K562 (cell line): Measurements from ENCODE around the gene GDAP1L1. TPM values are rescaled to one million over a fixed set of nuclear protein-coding genes. Genes with fewer than 3 reads are reported as not detected.

Source experiments
- EP400 ChIP-seq: fragments of 450-650 bp; IDR thresholded peaks from 2 replicates; pipeline ENCODE4 v1.6.1; 2017; ENCODE audit warnings: antibody characterized with exemption, mild to moderate bottlenecking, moderate library complexity
- KAT7 ChIP-seq: sonication (generic); formaldehyde crosslinking; IDR thresholded peaks from 2 replicates; pipeline ENCODE4 v1.8.0; 2022; ENCODE audit warnings: missing genetic modification reagents, mild to moderate bottlenecking, borderline replicate concordance
- MBD2 ChIP-seq: sonication (generic); IDR thresholded peaks from 2 replicates; pipeline ENCODE4 v1.6.1; 2016; ENCODE audit warnings: low read depth, borderline replicate concordance
- NR2C2 ChIP-seq, 2 experiments: fragments of 200-800 bp in 1 of 2; sonication (Bioruptor generic) in 1 of 2; sonication (generic) in 1 of 2; formaldehyde crosslinking in 1 of 2; IDR thresholded peaks; 2 replicates each; pipeline versions ENCODE4 v1.6.1 to v1.8.0; 2016 to 2022; ENCODE audit warnings: mild to moderate bottlenecking in 1 of 2, missing compliant biosample characterization in 1 of 2, missing genetic modification characterization in 1 of 2, missing genetic modification reagents in 1 of 2
- NRF1 ChIP-seq, 2 experiments: fragments of 450-650 bp; IDR thresholded peaks in 1 of 2; conservative IDR thresholded peaks in 1 of 2; 2 replicates each; pipeline ENCODE4 v1.6.1; 2014; ENCODE audit warnings: mild to moderate bottlenecking in 2 of 2
- PHF21A ChIP-seq: fragments of 450-650 bp; IDR thresholded peaks from 2 replicates; pipeline ENCODE4 v1.6.1; 2017; ENCODE audit warnings: low read depth, borderline replicate concordance
- TGIF2 ChIP-seq: sonication (generic); formaldehyde crosslinking; IDR thresholded peaks from 2 replicates; pipeline ENCODE4 v1.8.1; 2022; ENCODE audit warnings: mild to moderate bottlenecking, missing genetic modification reagents, moderate library complexity
- ZBTB7A ChIP-seq: IDR thresholded peaks from 2 replicates; pipeline ENCODE4 v1.6.1; 2011; ENCODE audit warnings: low read depth, mild to moderate bottlenecking, low read length, moderate library complexity, borderline replicate concordance; ENCODE audit not compliant: control insufficient read depth
- ZNF263 ChIP-seq: sonication (generic); formaldehyde crosslinking; IDR thresholded peaks from 2 replicates; pipeline ENCODE4 v1.8.0; 2022; ENCODE audit warnings: mild to moderate bottlenecking, missing genetic modification reagents, borderline replicate concordance
- polyA plus RNA-seq, 8 experiments: library from polyadenylated mRNA; depleted of rRNA in 4 of 8; stranded (reverse) in 5 of 8; unstranded in 3 of 8; fragments of >200 nt; fragmentation: Nextera tagmentation in 2 of 8; fragmentation: Illumina TruSeq in 1 of 8; extraction: Ambion mirVana in 2 of 8; extraction: Trizol in 1 of 8; gene quantifications; 2 replicates each; pipeline versions ENCODE4 v1.2.1 to v1.2.3, GENCODE V29; 2011 to 2014; ENCODE audit warnings: inconsistent platforms in 1 of 8, missing spikeins in 1 of 8
- total RNA-seq, 7 experiments: library from RNA; depleted of rRNA in 6 of 7; stranded (reverse); fragments of >200 nt in 6 of 7; fragmentation: Illumina TruSeq in 2 of 7; extraction: Trizol in 2 of 7; gene quantifications; 2 replicates each; pipeline versions ENCODE4 v1.2.1 to v1.2.3, GENCODE V29; 2011 to 2021; ENCODE audit warnings: low replicate concordance in 1 of 7
- TF ChIP-seq, protein P1 (sequence below), 2 experiments: fragments of 150-350 bp in 1 of 2; IDR thresholded peaks; 2 replicates each; pipeline ENCODE4 v1.6.1; 2012 to 2016; ENCODE audit warnings: low read depth in 2 of 2, low read length in 2 of 2, mild to moderate bottlenecking in 1 of 2, moderate library complexity in 1 of 2
- TF ChIP-seq, protein P2 (sequence below): fragments of 250-450 bp; sonication (Bioruptor Pico); IDR thresholded peaks from 2 replicates; pipeline ENCODE4 v1.8.0; 2022; ENCODE audit warnings: moderate library complexity, mild to moderate bottlenecking, inconsistent platforms
- TF ChIP-seq, protein P3 (sequence below): fragments of 450-650 bp; formaldehyde crosslinking; IDR thresholded peaks from 2 replicates; pipeline ENCODE4 v1.4.0; 2020; ENCODE audit warnings: mild to moderate bottlenecking, moderate library complexity
- TF ChIP-seq, protein P4 (sequence below): fragments of 450-650 bp; IDR thresholded peaks from 2 replicates; pipeline ENCODE4 v1.6.1; 2014; ENCODE audit warnings: low read depth, mild to moderate bottlenecking, moderate library complexity, borderline replicate concordance
- TF ChIP-seq, protein P5 (sequence below): sonication (generic); formaldehyde crosslinking; IDR thresholded peaks from 2 replicates; pipeline ENCODE4 v1.4.0; 2020; ENCODE audit warnings: mild to moderate bottlenecking, missing genetic modification reagents

GDAP1L1 gene
- total and polyA plus RNA-seq, 9 of the 15 experiments (the other 6 are each of a cell fraction or from before 2014, with no cell fraction given) = 0.06 to 0.40 (median 0.19) TPM; not detected in 5

DNA sequence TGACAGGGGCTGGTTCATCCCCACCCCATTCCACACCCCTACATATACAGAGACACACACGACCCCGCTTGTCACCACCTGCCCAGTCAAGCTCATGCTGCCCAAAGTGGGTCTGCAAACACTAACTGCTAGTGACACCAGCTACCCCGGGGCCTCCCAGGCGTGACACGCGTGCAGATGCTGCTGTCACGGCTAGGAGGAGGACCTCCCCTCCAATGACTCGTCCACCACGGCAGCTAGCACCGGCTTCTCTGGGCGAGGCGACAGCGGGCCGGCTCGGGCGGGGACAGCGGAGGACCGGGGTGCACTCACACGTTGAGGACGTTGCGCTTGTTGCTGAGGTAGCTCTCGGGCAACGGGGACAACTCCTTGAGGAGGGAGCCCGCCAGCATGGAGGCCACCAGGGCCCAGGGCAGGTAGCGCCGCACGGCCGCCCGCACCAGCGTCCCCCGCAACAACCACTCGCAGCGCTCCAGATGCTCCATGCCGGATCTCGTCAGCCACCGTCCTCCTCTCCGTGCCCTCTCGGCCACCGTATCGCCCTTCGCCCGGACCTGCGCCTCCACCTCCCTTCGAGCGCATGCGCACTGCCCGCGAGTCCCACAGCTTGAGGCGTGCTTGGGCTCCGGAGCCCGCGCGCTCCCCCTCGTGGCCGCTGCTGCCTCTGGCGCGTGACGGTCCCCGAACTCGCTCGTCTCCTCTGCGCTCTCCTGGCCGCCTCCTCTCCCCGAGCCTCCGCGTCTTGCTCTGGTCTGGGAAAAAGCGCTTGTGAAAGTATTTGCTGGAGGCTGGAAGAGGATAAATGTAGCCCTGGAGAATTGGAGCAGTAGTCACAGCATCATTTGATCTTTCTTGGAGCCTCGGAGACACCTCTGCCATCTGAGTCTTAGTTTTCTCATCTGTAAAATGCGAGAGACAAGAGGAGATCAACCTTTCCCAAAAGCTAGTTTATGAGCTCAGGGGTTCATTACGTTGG is 63.8 kb downstream of the GDAP1L1 start, which contains the start of gene FITM2 (continued):
- TF ChIP-seq, protein P1, sequence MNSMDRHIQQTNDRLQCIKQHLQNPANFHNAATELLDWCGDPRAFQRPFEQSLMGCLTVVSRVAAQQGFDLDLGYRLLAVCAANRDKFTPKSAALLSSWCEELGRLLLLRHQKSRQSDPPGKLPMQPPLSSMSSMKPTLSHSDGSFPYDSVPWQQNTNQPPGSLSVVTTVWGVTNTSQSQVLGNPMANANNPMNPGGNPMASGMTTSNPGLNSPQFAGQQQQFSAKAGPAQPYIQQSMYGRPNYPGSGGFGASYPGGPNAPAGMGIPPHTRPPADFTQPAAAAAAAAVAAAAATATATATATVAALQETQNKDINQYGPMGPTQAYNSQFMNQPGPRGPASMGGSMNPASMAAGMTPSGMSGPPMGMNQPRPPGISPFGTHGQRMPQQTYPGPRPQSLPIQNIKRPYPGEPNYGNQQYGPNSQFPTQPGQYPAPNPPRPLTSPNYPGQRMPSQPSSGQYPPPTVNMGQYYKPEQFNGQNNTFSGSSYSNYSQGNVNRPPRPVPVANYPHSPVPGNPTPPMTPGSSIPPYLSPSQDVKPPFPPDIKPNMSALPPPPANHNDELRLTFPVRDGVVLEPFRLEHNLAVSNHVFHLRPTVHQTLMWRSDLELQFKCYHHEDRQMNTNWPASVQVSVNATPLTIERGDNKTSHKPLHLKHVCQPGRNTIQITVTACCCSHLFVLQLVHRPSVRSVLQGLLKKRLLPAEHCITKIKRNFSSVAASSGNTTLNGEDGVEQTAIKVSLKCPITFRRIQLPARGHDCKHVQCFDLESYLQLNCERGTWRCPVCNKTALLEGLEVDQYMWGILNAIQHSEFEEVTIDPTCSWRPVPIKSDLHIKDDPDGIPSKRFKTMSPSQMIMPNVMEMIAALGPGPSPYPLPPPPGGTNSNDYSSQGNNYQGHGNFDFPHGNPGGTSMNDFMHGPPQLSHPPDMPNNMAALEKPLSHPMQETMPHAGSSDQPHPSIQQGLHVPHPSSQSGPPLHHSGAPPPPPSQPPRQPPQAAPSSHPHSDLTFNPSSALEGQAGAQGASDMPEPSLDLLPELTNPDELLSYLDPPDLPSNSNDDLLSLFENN (IDR thresholded peaks at IDR 0.05; ENCODE audit: low read depth in 2 of 2, low read length in 2 of 2) = 0 out of 4 replicates have a peak, but pooled peaks of 1 of the 2 experiments have one; percentile 6
- TF ChIP-seq TGIF2 (CRISPR knock-in tag) (no peak), KAT7 (peak; percentile 72; the same call in 1 of the 2 replicates), ZBTB7A (peak; percentile 29; the same call in 1 of the 2 replicates), MBD2 (0 out of 2 replicates have a peak, but pooled peaks have one; percentile 14), PHF21A (0 out of 2 replicates have a peak, but pooled peaks have one; percentile 27), EP400 (peak; percentile 42; the same call in 1 of the 2 replicates), NR2C2 (CRISPR knock-in tag; IDR thresholded peaks at IDR 0.05) (peak; percentile 76; the same call in 1 of the 2 replicates), NR2C2 (tag; IDR thresholded peaks at IDR 0.05) (peak; percentile 47; the same call in 1 of the 2 replicates), NRF1 (conservative IDR thresholded peaks at IDR 0.05 in 1 of 2, IDR thresholded peaks at IDR 0.05 in 1 of 2) (peak; percentile 98), ZNF263 (CRISPR knock-in tag) (peak; percentile 94)
- TF ChIP-seq, protein P2, sequence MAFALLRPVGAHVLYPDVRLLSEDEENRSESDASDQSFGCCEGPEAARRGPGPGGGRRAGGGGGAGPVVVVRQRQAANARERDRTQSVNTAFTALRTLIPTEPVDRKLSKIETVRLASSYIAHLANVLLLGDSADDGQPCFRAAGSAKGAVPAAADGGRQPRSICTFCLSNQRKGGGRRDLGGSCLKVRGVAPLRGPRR (CRISPR knock-in tag) = no peak
- TF ChIP-seq, protein P3, sequence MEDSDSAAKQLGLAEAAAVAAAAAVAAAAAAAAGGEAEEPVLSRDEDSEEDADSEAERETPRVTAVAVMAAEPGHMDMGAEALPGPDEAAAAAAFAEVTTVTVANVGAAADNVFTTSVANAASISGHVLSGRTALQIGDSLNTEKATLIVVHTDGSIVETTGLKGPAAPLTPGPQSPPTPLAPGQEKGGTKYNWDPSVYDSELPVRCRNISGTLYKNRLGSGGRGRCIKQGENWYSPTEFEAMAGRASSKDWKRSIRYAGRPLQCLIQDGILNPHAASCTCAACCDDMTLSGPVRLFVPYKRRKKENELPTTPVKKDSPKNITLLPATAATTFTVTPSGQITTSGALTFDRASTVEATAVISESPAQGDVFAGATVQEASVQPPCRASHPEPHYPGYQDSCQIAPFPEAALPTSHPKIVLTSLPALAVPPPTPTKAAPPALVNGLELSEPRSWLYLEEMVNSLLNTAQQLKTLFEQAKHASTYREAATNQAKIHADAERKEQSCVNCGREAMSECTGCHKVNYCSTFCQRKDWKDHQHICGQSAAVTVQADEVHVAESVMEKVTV (CRISPR knock-in tag) = peak; percentile 83
- TF ChIP-seq, protein P4, sequence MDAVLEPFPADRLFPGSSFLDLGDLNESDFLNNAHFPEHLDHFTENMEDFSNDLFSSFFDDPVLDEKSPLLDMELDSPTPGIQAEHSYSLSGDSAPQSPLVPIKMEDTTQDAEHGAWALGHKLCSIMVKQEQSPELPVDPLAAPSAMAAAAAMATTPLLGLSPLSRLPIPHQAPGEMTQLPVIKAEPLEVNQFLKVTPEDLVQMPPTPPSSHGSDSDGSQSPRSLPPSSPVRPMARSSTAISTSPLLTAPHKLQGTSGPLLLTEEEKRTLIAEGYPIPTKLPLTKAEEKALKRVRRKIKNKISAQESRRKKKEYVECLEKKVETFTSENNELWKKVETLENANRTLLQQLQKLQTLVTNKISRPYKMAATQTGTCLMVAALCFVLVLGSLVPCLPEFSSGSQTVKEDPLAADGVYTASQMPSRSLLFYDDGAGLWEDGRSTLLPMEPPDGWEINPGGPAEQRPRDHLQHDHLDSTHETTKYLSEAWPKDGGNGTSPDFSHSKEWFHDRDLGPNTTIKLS = peak; percentile 54
- TF ChIP-seq, protein P5, sequence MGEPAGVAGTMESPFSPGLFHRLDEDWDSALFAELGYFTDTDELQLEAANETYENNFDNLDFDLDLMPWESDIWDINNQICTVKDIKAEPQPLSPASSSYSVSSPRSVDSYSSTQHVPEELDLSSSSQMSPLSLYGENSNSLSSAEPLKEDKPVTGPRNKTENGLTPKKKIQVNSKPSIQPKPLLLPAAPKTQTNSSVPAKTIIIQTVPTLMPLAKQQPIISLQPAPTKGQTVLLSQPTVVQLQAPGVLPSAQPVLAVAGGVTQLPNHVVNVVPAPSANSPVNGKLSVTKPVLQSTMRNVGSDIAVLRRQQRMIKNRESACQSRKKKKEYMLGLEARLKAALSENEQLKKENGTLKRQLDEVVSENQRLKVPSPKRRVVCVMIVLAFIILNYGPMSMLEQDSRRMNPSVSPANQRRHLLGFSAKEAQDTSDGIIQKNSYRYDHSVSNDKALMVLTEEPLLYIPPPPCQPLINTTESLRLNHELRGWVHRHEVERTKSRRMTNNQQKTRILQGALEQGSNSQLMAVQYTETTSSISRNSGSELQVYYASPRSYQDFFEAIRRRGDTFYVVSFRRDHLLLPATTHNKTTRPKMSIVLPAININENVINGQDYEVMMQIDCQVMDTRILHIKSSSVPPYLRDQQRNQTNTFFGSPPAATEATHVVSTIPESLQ (CRISPR knock-in tag) = 0 out of 2 replicates have a peak, but pooled peaks have one; percentile 73
